B cell (primary cell): ENCODE results near the gene SLC44A3. TPM values are rescaled to one million over a fixed set of nuclear protein-coding genes. Genes with fewer than 3 reads are reported as not detected.

Source experiments
- ATAC-seq: fragments of 200-7000 bp; cut with Tn5 transposase; one replicate; pipeline ENCODE4 v1.10.0; 2021; ENCODE audit warnings: low read depth, mild to moderate bottlenecking, moderate number of reproducible peaks, moderate library complexity
- CTCF ChIA-PET: fragments of 350-600 bp; sonication (Branson Sonifier 250); formaldehyde crosslinking; loops from one replicate; lab custom pipeline; 2021; ENCODE audit warnings: antibody characterized with exemption, inconsistent platforms; lab: Charles Lee
- POLR2A ChIA-PET: fragments of 350-600 bp; sonication (Branson Sonifier 250); formaldehyde crosslinking; loops from one replicate; lab custom pipeline; 2021; ENCODE audit warnings: antibody characterized with exemption; lab: Charles Lee
- DNase-seq: peaks from one replicate; pipeline ENCODE4 v3.0.0; 2013
- H2AFZ ChIP-seq: 2 replicates; pipeline ENCODE4 v1.6.1; 2012; ENCODE audit warnings: mild to moderate bottlenecking, low read depth, low read length; ENCODE audit not compliant: insufficient read depth, poor library complexity, severe bottlenecking
- H3K27ac ChIP-seq, 2 donors: 1 replicate in 1 of 2; 2 replicates in 1 of 2; pipeline ENCODE4 v1.5.1; 2012 to 2013; ENCODE audit warnings: low read length in 2 of 2, mild to moderate bottlenecking in 2 of 2, moderate library complexity in 1 of 2
- H3K27me3 ChIP-seq, 4 experiments: fragments of 200-600 bp in 1 of 4; sonication (generic) in 1 of 4; replicated peaks in 1 of 4; 1 replicate in 2 of 4; 2 replicates in 2 of 4; pipeline versions ENCODE4 v1.6.1 to v1.7.0; 2013 to 2016; ENCODE audit warnings: low read length in 3 of 4, mild to moderate bottlenecking in 2 of 4, mixed read lengths in 1 of 4, moderate library complexity in 1 of 4; ENCODE audit not compliant: insufficient read depth in 4 of 4, control insufficient read depth in 3 of 4; ENCODE audit errors: control extremely low read depth in 1 of 4
- H3K36me3 ChIP-seq, 2 experiments: replicated peaks in 1 of 2; 1 replicate in 1 of 2; 2 replicates in 1 of 2; pipeline versions ENCODE4 v1.6.1 to v1.7.1; 2013; ENCODE audit warnings: low read length in 1 of 2; ENCODE audit not compliant: insufficient read depth in 2 of 2, control insufficient read depth in 1 of 2; ENCODE audit errors: control extremely low read depth in 1 of 2, extremely low read depth in 1 of 2
- H3K4me1 ChIP-seq, 2 donors: fragments of 200-600 bp in 1 of 2; sonication (generic) in 1 of 2; 1 replicate in 1 of 2; 2 replicates in 1 of 2; pipeline versions ENCODE4 v1.5.1 to v1.6.1; 2013 to 2017; ENCODE audit warnings: low read length in 2 of 2; ENCODE audit not compliant: control insufficient read depth in 2 of 2, insufficient read depth in 2 of 2
- H3K4me2 ChIP-seq: replicated peaks from 2 replicates; pipeline ENCODE3; 2012; ENCODE audit warnings: mild to moderate bottlenecking, low read depth, low read length; ENCODE audit not compliant: poor library complexity, severe bottlenecking
- H3K4me3 ChIP-seq, 5 experiments: fragments of 200-600 bp in 1 of 5; sonication (generic) in 1 of 5; 1 replicate in 3 of 5; 2 replicates in 2 of 5; pipeline versions ENCODE4 v1.5.1 to v1.7.0; 2011 to 2016; ENCODE audit warnings: low read length in 4 of 5, mild to moderate bottlenecking in 4 of 5, low read depth in 2 of 5, control low read depth in 1 of 5, moderate library complexity in 1 of 5; ENCODE audit not compliant: insufficient read depth in 1 of 5; ENCODE audit errors: control extremely low read depth in 1 of 5, extremely low read depth in 1 of 5
- H3K79me2 ChIP-seq: fragments of 200-600 bp; sonication (generic); one replicate; pipeline ENCODE4 v1.6.0; 2016; ENCODE audit warnings: low read length; ENCODE audit not compliant: control insufficient read depth, insufficient read depth
- H3K9ac ChIP-seq: fragments of 200-600 bp; sonication (generic); 2 replicates; pipeline ENCODE4 v1.6.1; 2017; ENCODE audit warnings: mild to moderate bottlenecking, low read length, moderate library complexity
- H3K9me3 ChIP-seq, 3 donors: one replicate each; pipeline versions ENCODE4 v1.6.1 to v1.7.1; 2013; ENCODE audit warnings: low read length in 2 of 3; ENCODE audit not compliant: control insufficient read depth in 2 of 3, insufficient read depth in 1 of 3; ENCODE audit errors: control extremely low read depth in 1 of 3
- H4K20me1 ChIP-seq: 2 replicates; pipeline ENCODE4 v1.6.0; 2012; ENCODE audit warnings: mild to moderate bottlenecking, low read length; ENCODE audit not compliant: insufficient read depth, control insufficient read depth, poor library complexity, severe bottlenecking
- H3K27ac Mint-ChIP-seq: one replicate; pipeline ENCODE4 v1.8.0; 2021; ENCODE audit warnings: mixed read lengths
- H3K27me3 Mint-ChIP-seq: one replicate; pipeline ENCODE4 v1.8.0; 2021; ENCODE audit warnings: mixed read lengths
- H3K4me1 Mint-ChIP-seq: one replicate; pipeline ENCODE4 v1.8.0; 2021; ENCODE audit warnings: mixed read lengths
- H3K4me3 Mint-ChIP-seq: one replicate; pipeline ENCODE4 v1.8.0; 2021; ENCODE audit warnings: mixed read lengths
- H3K9me3 Mint-ChIP-seq: one replicate; pipeline ENCODE4 v1.8.0; 2022; ENCODE audit warnings: mixed read lengths; ENCODE audit not compliant: insufficient read depth
- CTCF ChIP-seq: fragments of 200-600 bp; IDR thresholded peaks from one replicate; pipeline ENCODE4 v1.8.0; 2022; ENCODE audit warnings: antibody characterized with exemption, mild to moderate bottlenecking
- EZH2 ChIP-seq: IDR thresholded peaks from 2 replicates; pipeline ENCODE4 v1.6.1; 2012; ENCODE audit warnings: borderline replicate concordance, low read depth, mild to moderate bottlenecking, moderate library complexity, low read length; ENCODE audit not compliant: insufficient read depth, poor library complexity, severe bottlenecking
- WGBS: methylation state at CpG from one replicate; pipeline ENCODE4 v1.1.5; 2013; ENCODE audit warnings: missing lambda C conversion rate; ENCODE audit not compliant: insufficient coverage; 5-methylcytosine and 5-hydroxymethylcytosine counted together
- intact Hi-C: fragments of 100-400 bp; cut with micrococcal nuclease; formaldehyde crosslinking; loops from one replicate; pipeline ENCODE4 v1.10.0; 2022
- polyA plus RNA-seq: library from polyadenylated mRNA; depleted of rRNA; stranded (reverse); fragments of >200 nt; gene quantifications from 2 replicates; pipeline ENCODE4 v1.2.3, GENCODE V29; 2012
- total RNA-seq, 2 donors: library from RNA; stranded (reverse); fragments of 120-200 nt in 1 of 2; gene quantifications; 1 replicate in 1 of 2; 2 replicates in 1 of 2; pipeline versions ENCODE4 v1.2.3 to v1.2.4, GENCODE V29; 2013 to 2022

Gene SLC44A3
- total and polyA plus RNA-seq, 2 donors (not counting 1 experiment from before 2014, with no cell fraction given), result not detected

GRCh38 chr1:94858276-94858675, 38.1 kb downstream of the SLC44A3 start:
- no peak overlapping the region for H3K27ac Mint-ChIP-seq
- H4K20me1 ChIP-seq, result no peaks in the 10 kb centered on the region
- no peak overlapping the region for H3K27ac ChIP-seq
- CTCF ChIA-PET, result interaction anchor here (1.0 to 10.6 kb wide), 3 partner anchors 10 to 185 kb away, joined by 3 to 243 read pairs (median 4); no protein-coding TSS in a partner anchor
- H3K9me3 Mint-ChIP-seq, result no peaks in the 10 kb centered on the region
- ATAC-seq (no peak), DNase-seq (no peak)
- no peak overlapping the region for H3K4me3 ChIP-seq
- no peaks in the 10 kb centered on the region for H3K4me1 Mint-ChIP-seq
- H3K4me1 ChIP-seq, result peaks cover 5 to 6% of the 10 kb centered on the region in 2 donors
- WGBS, result 88% methylated on average over 1 of the region's 2 CpGs
- H3K36me3 ChIP-seq, result no peaks in the 10 kb centered on the region
- POLR2A ChIA-PET, result no interaction called here
- intact Hi-C loops, result no loop called here
- TF ChIP-seq EZH2, result no peak
- no peak for TF ChIP-seq CTCF
- no peaks in the 10 kb centered on the region for H3K79me2 ChIP-seq
- H3K27me3 ChIP-seq, result peaks cover 0 to 8% (median 1%) of the 10 kb centered on the region in 4 experiments
- H2AFZ ChIP-seq, result no peak overlapping the region
- no peaks in the 10 kb centered on the region for H3K9me3 ChIP-seq
- no peak overlapping the region for H3K4me2 ChIP-seq
- peaks cover 4% of the 10 kb centered on the region for H3K27me3 Mint-ChIP-seq
- no peak overlapping the region for H3K4me3 Mint-ChIP-seq
- no peak overlapping the region for H3K9ac ChIP-seq

GRCh38 chr1:94859174-94859573, 39.0 kb downstream of the SLC44A3 start:
- no peak overlapping the region for H2AFZ ChIP-seq
- TF ChIP-seq CTCF (no peak), EZH2 (no peak)
- no peak overlapping the region for H3K9ac ChIP-seq
- intact Hi-C loops, result no loop called here
- H3K9me3 ChIP-seq, result no peaks in the 10 kb centered on the region
- H4K20me1 ChIP-seq, result no peaks in the 10 kb centered on the region
- Mint-ChIP-seq H3K27me3 (peaks cover 4% of the 10 kb centered on the region), H3K27ac (no peak overlapping the region), H3K4me1 (no peaks in the 10 kb centered on the region), H3K4me3 (no peak overlapping the region), H3K9me3 (no peaks in the 10 kb centered on the region)
- WGBS, result 90% methylated on average over 2 of the region's 2 CpGs
- POLR2A ChIA-PET, result no interaction called here
- H3K27me3 ChIP-seq, result peaks cover 0 to 8% (median 0%) of the 10 kb centered on the region in 4 experiments
- CTCF ChIA-PET, result interaction anchor here (1.0 to 10.6 kb wide), 3 partner anchors 180 to 185 kb away, joined by 4 to 243 read pairs (median 22); no protein-coding TSS in a partner anchor
- H3K4me3 ChIP-seq, result no peak overlapping the region
- no peak for DNase-seq
- no peak for ATAC-seq
- no peak overlapping the region for H3K4me2 ChIP-seq
- H3K27ac ChIP-seq, result no peak overlapping the region
- no peaks in the 10 kb centered on the region for H3K79me2 ChIP-seq
- H3K4me1 ChIP-seq, result peaks cover 5 to 6% of the 10 kb centered on the region in 2 donors
- H3K36me3 ChIP-seq, result no peaks in the 10 kb centered on the region
